ENCODE data around the gene GBP1. TPM values are rescaled to one million over a fixed set of nuclear protein-coding genes. Genes with fewer than 3 reads are reported as not detected.

The GBP1 gene
- total RNA-seq (2014; rRNA removed; shearing (Covaris generic)) (not detected in 2 replicates), total RNA-seq (2022) (not detected in 2 replicates), Bru-seq, nascent RNA (not detected), BruChase-seq, experiment 1, labeled RNA remaining after a 6-hour chase (not detected), BruChase-seq, experiment 2, labeled RNA remaining after a 2-hour chase (percentile 8 among the genes with signal in this experiment)
- long read RNA-seq: 0 reads

GRCh38 chr1:89065079-89065868 lies at the start of gene GBP1:
Gene GBP1, minus strand, starts transcription at chr1:89065208. Its CDS starts 1,974 bp downstream, at chr1:89063234.
- BruUV-seq (replicated peaks): no TSS peak
- Histone ChIP-seq H3K36me3 (ENCODE audit: insufficient read depth, low read length) (no peaks in the 10 kb centered on the region), H3K27ac (ENCODE audit: low read depth, low read length, poor library complexity, severe bottlenecking) (no peak within 1 kb of the TSS), H4K20me1 (ENCODE audit: insufficient read depth, low read length) (no peaks in the 10 kb centered on the region), H3K4me2 (ENCODE audit: low read length) (no peak within 1 kb of the TSS), H3K9me2 (ENCODE audit: insufficient read depth, low read length) (no peaks in the 10 kb centered on the region), H3K4me1 (ENCODE audit: insufficient read depth, low read length, poor library complexity, severe bottlenecking) (no peaks in the 10 kb centered on the region), H3K4me3 (ENCODE audit: low read depth, low read length, poor library complexity, severe bottlenecking) (no peak within 1 kb of the TSS), H2AFZ (ENCODE audit: low read length) (no peak within 1 kb of the TSS), H3K9me3 (ENCODE audit: low read length) (no peaks in the 10 kb centered on the region), H3K79me2 (ENCODE audit: insufficient read depth, low read depth, low read length) (no peaks in the 10 kb centered on the region)
- intact Hi-C loops (cut with micrococcal nuclease; ENCODE audit: unreplicated experiment): no loop called here
- DNase-seq (ENCODE audit: low spot score): no peak
- CTCF ChIA-PET (ENCODE audit: unreplicated experiment): no interaction called here
- POLR2A ChIA-PET: interaction anchor here (0.7 to 1.3 kb wide), 2 partner anchors 10 to 13 kb away, joined by 3 read pairs; no protein-coding TSS in a partner anchor
- TF ChIP-seq EZH2phosphoT487 (IDR thresholded peaks at IDR 0.05; ENCODE audit: borderline replicate concordance, low read depth, low read length): no peak
- TF ChIP-seq CTCF (conservative IDR thresholded peaks at IDR 0.05; ENCODE audit: low read length): no peak

GRCh38 chr1:89114662-89115061 lies 49.7 kb upstream of the GBP1 start:
- DNase-seq (ENCODE audit: low spot score): no peak
- H3K79me2 ChIP-seq (ENCODE audit: insufficient read depth, low read depth, low read length): no peaks in the 10 kb centered on the region
- H3K4me1 ChIP-seq (ENCODE audit: insufficient read depth, low read length, poor library complexity, severe bottlenecking): no peaks in the 10 kb centered on the region
- H3K4me2 ChIP-seq (ENCODE audit: low read length): no peak overlapping the region
- TF ChIP-seq CTCF (conservative IDR thresholded peaks at IDR 0.05; ENCODE audit: low read length) (no peak), EZH2phosphoT487 (IDR thresholded peaks at IDR 0.05; ENCODE audit: borderline replicate concordance, low read depth, low read length) (no peak)
- no peak overlapping the region for H3K27ac ChIP-seq (ENCODE audit: low read depth, low read length, poor library complexity, severe bottlenecking)
- ChIA-PET POLR2A (interaction anchor here (1.1 kb wide), 1 partner anchor 69 kb away, joined by 3 read pairs; no protein-coding TSS in a partner anchor), CTCF (ENCODE audit: unreplicated experiment) (no interaction called here)
- H3K36me3 ChIP-seq (ENCODE audit: insufficient read depth, low read length): no peaks in the 10 kb centered on the region
- no peak overlapping the region for H3K4me3 ChIP-seq (ENCODE audit: low read depth, low read length, poor library complexity, severe bottlenecking)
- no peaks in the 10 kb centered on the region for H3K9me3 ChIP-seq (ENCODE audit: low read length)
- H3K9me2 ChIP-seq (ENCODE audit: insufficient read depth, low read length): no peaks in the 10 kb centered on the region
- no peak overlapping the region for H2AFZ ChIP-seq (ENCODE audit: low read length)
- BruUV-seq (replicated peaks): no TSS peak
- no peaks in the 10 kb centered on the region for H4K20me1 ChIP-seq (ENCODE audit: insufficient read depth, low read length)
- intact Hi-C loops (cut with micrococcal nuclease; ENCODE audit: unreplicated experiment): no loop called here

All from OCI-LY7 (cell line).